ENCODE data around the gene CA10.

Gene CA10

GRCh38 chr17:52047086-52047485, 111.4 kb downstream of the CA10 start:
- no peak for DNase-seq (ENCODE audit: low read depth)

GRCh38 chr17:52041123-52041617, 117.3 kb downstream of the CA10 start:
- no peak for DNase-seq (ENCODE audit: low read depth)

GRCh38 chr17:52036416-52036815, 122.1 kb downstream of the CA10 start:
- no peak for DNase-seq (ENCODE audit: low read depth)

- DNase-seq (ENCODE audit: low read depth): no peak
Observed at GRCh38 chr17:52035336-52035915, 123.1 kb downstream of the CA10 start.

GRCh38 chr17:52032454-52032853, 126.1 kb downstream of the CA10 start:
- no peak for DNase-seq (ENCODE audit: low read depth)

GRCh38 chr17:52030052-52030451, 128.5 kb downstream of the CA10 start:
- DNase-seq (ENCODE audit: low read depth): no peak

- peak; percentile 16 for DNase-seq (ENCODE audit: low read depth)
Observed at GRCh38 chr17:52027620-52028295, 130.8 kb downstream of the CA10 start.

- no peak for DNase-seq (ENCODE audit: low read depth)
Observed at GRCh38 chr17:52027081-52027480, 131.4 kb downstream of the CA10 start.

GRCh38 chr17:52026075-52026474, 132.4 kb downstream of the CA10 start:
- no peak for DNase-seq (ENCODE audit: low read depth)

- DNase-seq (ENCODE audit: low read depth): no peak
Observed at GRCh38 chr17:52025236-52025635, 133.3 kb downstream of the CA10 start.

- no peak for DNase-seq (ENCODE audit: low read depth)
Observed at GRCh38 chr17:52024300-52024870, 134.1 kb downstream of the CA10 start.

GRCh38 chr17:52011064-52011463, 147.4 kb downstream of the CA10 start:
- no peak for DNase-seq (ENCODE audit: low read depth)

- DNase-seq (ENCODE audit: low read depth): no peak
Observed at GRCh38 chr17:51999654-52000053, 158.9 kb downstream of the CA10 start.

GRCh38 chr17:51997723-51998122, 160.8 kb downstream of the CA10 start:
- no peak for DNase-seq (ENCODE audit: low read depth)

GRCh38 chr17:51995797-51996403, 162.6 kb downstream of the CA10 start:
- DNase-seq (ENCODE audit: low read depth): no peak

GRCh38 chr17:51992864-51993416, 165.6 kb downstream of the CA10 start:
- DNase-seq (ENCODE audit: low read depth): no peak

GRCh38 chr17:51971121-51971520, 187.4 kb downstream of the CA10 start:
- no peak for DNase-seq (ENCODE audit: low read depth)

- no peak for DNase-seq (ENCODE audit: low read depth)
Observed at GRCh38 chr17:51961689-51962088, 196.8 kb downstream of the CA10 start.

- no peak for DNase-seq (ENCODE audit: low read depth)
Observed at GRCh38 chr17:51957786-51958185, 200.7 kb downstream of the CA10 start.

GRCh38 chr17:51955245-51955644, 203.3 kb downstream of the CA10 start:
- no peak for DNase-seq (ENCODE audit: low read depth)

- no peak for DNase-seq (ENCODE audit: low read depth)
Observed at GRCh38 chr17:51954232-51954765, 204.2 kb downstream of the CA10 start.

- no peak for DNase-seq (ENCODE audit: low read depth)
Observed at GRCh38 chr17:51951741-51952140, 206.8 kb downstream of the CA10 start.

- DNase-seq (ENCODE audit: low read depth): no peak
Observed at GRCh38 chr17:51948128-51948527, 210.4 kb downstream of the CA10 start.

Data from HS-5 (cell line).